GM21737 (cell line): Measurements from ENCODE around the gene ARID1B.
"Not testable (repeated sequence)": the region's sequence is repeated elsewhere in the genome, so short reads cannot be mapped to it uniquely, and the experiment has no call there.

Source experiments
- ATAC-seq: cut with Tn5 transposase; IDR thresholded peaks from one replicate; pipeline ENCODE4 v1.9.1; 2021; ENCODE audit warnings: mild to moderate bottlenecking, moderate library complexity; ENCODE audit not compliant: unreplicated experiment

Gene ARID1B

GRCh38 chr6:156980948-156981347 is 203.8 kb downstream of the ARID1B start:
- ATAC-seq: no peak

GRCh38 chr6:156982168-156982567 is 205.0 kb downstream of the ARID1B start:
- no peak for ATAC-seq

- ATAC-seq: not testable (repeated sequence)
Measured at GRCh38 chr6:156982864-156983263, 205.7 kb downstream of the ARID1B start.

- no peak for ATAC-seq
Measured at GRCh38 chr6:156984178-156984738, 207.1 kb downstream of the ARID1B start.

- ATAC-seq: no peak
Measured at GRCh38 chr6:156985309-156985708, 208.1 kb downstream of the ARID1B start.

GRCh38 chr6:156988276-156989158 is 211.3 kb downstream of the ARID1B start:
- ATAC-seq: peak; percentile 81

GRCh38 chr6:156989159-156989806 is 212.1 kb downstream of the ARID1B start:
- ATAC-seq: no peak

GRCh38 chr6:156992020-156992804 is 215.0 kb downstream of the ARID1B start:
- no peak for ATAC-seq

- no peak for ATAC-seq
Measured at GRCh38 chr6:156993713-156994112, 216.5 kb downstream of the ARID1B start.

- ATAC-seq: no peak
Measured at GRCh38 chr6:156994215-156995076, 217.3 kb downstream of the ARID1B start.

GRCh38 chr6:156995502-156995901 is 218.3 kb downstream of the ARID1B start:
- ATAC-seq: no peak

GRCh38 chr6:156996265-156996664 is 219.1 kb downstream of the ARID1B start:
- no peak for ATAC-seq

GRCh38 chr6:156998794-156999330 is 221.7 kb downstream of the ARID1B start:
- ATAC-seq: no peak

GRCh38 chr6:156999762-157000161 is 222.6 kb downstream of the ARID1B start:
- ATAC-seq: no peak

GRCh38 chr6:157001716-157002115 is 224.5 kb downstream of the ARID1B start:
- no peak for ATAC-seq

- ATAC-seq: no peak
Measured at GRCh38 chr6:157002774-157003173, 225.6 kb downstream of the ARID1B start.

GRCh38 chr6:157005940-157006339 is 228.8 kb downstream of the ARID1B start:
- no peak for ATAC-seq

- no peak for ATAC-seq
Measured at GRCh38 chr6:157008568-157008967, 231.4 kb downstream of the ARID1B start.

GRCh38 chr6:157012355-157012754 is 235.2 kb downstream of the ARID1B start:
- ATAC-seq: no peak
